Measurements from ENCODE around the gene ZSCAN32.

ZSCAN32 gene

GRCh38 chr16:3349175-3349574 is 51.6 kb downstream of the ZSCAN32 start:
- Histone ChIP-seq H3K9me3 (ENCODE audit: low read length) (no peaks in the 10 kb centered on the region), H3K27me3 (ENCODE audit: control insufficient read depth in 1 of 2, insufficient read depth in 2 of 2, low read length in 2 of 2) (no peaks in the 10 kb centered on the region), H3K4me1 (ENCODE audit: insufficient read depth, low read length) (no peaks in the 10 kb centered on the region), H3K27ac (ENCODE audit: low read depth, low read length) (no peak overlapping the region), H3K4me3 (ENCODE audit: low read depth in 1 of 2, low read length in 2 of 2) (no peak overlapping the region), H3K9ac (ENCODE audit: low read length) (no peak overlapping the region), H3K36me3 (ENCODE audit: insufficient read depth, low read length) (no peaks in the 10 kb centered on the region)

- H3K27me3 ChIP-seq (ENCODE audit: control insufficient read depth in 1 of 2, insufficient read depth in 2 of 2, low read length in 2 of 2) = no peaks in the 10 kb centered on the region
- no peak overlapping the region for H3K27ac ChIP-seq (ENCODE audit: low read depth, low read length)
Measured at GRCh38 chr16:3348547-3349167, 52.1 kb downstream of the ZSCAN32 start.

GRCh38 chr16:3347586-3347985 is 53.2 kb downstream of the ZSCAN32 start:
- Histone ChIP-seq H3K27ac (ENCODE audit: low read depth, low read length) (no peak overlapping the region), H3K36me3 (ENCODE audit: insufficient read depth, low read length) (no peaks in the 10 kb centered on the region), H3K9me3 (ENCODE audit: low read length) (no peaks in the 10 kb centered on the region), H3K4me3 (ENCODE audit: low read depth in 1 of 2, low read length in 2 of 2) (no peak overlapping the region), H3K9ac (ENCODE audit: low read length) (no peak overlapping the region), H3K4me1 (ENCODE audit: insufficient read depth, low read length) (no peaks in the 10 kb centered on the region), H3K27me3 (ENCODE audit: control insufficient read depth in 1 of 2, insufficient read depth in 2 of 2, low read length in 2 of 2) (no peaks in the 10 kb centered on the region)

More at GRCh38 chr16:3348547-3349167, 52.1 kb downstream of the ZSCAN32 start:
- Histone ChIP-seq H3K9me3 (ENCODE audit: low read length) (no peaks in the 10 kb centered on the region), H3K9ac (ENCODE audit: low read length) (no peak overlapping the region), H3K36me3 (ENCODE audit: insufficient read depth, low read length) (no peaks in the 10 kb centered on the region), H3K4me1 (ENCODE audit: insufficient read depth, low read length) (no peaks in the 10 kb centered on the region), H3K4me3 (ENCODE audit: low read depth in 1 of 2, low read length in 2 of 2) (no peak overlapping the region)

- no peaks in the 10 kb centered on the region for H3K4me1 ChIP-seq (ENCODE audit: insufficient read depth, low read length)
- no peaks in the 10 kb centered on the region for H3K27me3 ChIP-seq (ENCODE audit: control insufficient read depth in 1 of 2, insufficient read depth in 2 of 2, low read length in 2 of 2)
- no peak overlapping the region for H3K4me3 ChIP-seq (ENCODE audit: low read depth in 1 of 2, low read length in 2 of 2)
- H3K36me3 ChIP-seq (ENCODE audit: insufficient read depth, low read length) = no peaks in the 10 kb centered on the region
- H3K27ac ChIP-seq (ENCODE audit: low read depth, low read length) = no peak overlapping the region
- no peaks in the 10 kb centered on the region for H3K9me3 ChIP-seq (ENCODE audit: low read length)
- H3K9ac ChIP-seq (ENCODE audit: low read length) = no peak overlapping the region
Measured at GRCh38 chr16:3346041-3346440, 54.8 kb downstream of the ZSCAN32 start.

All from muscle layer of colon (tissue), 2 donors.